ENCODE results near the gene H3-3A.

The H3-3A gene

DNA sequence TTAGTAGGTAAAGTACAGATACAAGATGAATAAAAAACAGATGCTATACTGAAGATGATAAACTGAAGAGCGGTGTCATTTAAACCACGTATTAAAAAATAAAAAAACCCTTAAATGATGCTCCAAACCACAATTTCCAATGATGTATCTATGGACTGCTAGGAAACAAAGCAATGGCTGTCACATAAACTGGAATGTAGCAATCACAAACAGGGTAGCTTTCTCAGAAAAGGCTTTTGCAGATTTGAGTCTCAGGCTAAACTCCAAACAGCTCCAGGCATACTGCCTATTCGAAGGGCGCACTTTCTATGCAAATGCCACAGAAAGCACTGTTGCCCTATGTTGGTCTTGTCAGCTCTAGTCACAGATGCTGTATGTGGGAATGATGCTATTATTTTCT lies 12.4 kb upstream of the H3-3A start:
- TF ChIP-seq EZH2phosphoT487 (IDR thresholded peaks at IDR 0.05; ENCODE audit: low read depth) = no peak
- TF ChIP-seq, protein P1, sequence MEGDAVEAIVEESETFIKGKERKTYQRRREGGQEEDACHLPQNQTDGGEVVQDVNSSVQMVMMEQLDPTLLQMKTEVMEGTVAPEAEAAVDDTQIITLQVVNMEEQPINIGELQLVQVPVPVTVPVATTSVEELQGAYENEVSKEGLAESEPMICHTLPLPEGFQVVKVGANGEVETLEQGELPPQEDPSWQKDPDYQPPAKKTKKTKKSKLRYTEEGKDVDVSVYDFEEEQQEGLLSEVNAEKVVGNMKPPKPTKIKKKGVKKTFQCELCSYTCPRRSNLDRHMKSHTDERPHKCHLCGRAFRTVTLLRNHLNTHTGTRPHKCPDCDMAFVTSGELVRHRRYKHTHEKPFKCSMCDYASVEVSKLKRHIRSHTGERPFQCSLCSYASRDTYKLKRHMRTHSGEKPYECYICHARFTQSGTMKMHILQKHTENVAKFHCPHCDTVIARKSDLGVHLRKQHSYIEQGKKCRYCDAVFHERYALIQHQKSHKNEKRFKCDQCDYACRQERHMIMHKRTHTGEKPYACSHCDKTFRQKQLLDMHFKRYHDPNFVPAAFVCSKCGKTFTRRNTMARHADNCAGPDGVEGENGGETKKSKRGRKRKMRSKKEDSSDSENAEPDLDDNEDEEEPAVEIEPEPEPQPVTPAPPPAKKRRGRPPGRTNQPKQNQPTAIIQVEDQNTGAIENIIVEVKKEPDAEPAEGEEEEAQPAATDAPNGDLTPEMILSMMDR (IDR thresholded peaks at IDR 0.05; ENCODE audit: low read depth, low read length) = no peak

DNA sequence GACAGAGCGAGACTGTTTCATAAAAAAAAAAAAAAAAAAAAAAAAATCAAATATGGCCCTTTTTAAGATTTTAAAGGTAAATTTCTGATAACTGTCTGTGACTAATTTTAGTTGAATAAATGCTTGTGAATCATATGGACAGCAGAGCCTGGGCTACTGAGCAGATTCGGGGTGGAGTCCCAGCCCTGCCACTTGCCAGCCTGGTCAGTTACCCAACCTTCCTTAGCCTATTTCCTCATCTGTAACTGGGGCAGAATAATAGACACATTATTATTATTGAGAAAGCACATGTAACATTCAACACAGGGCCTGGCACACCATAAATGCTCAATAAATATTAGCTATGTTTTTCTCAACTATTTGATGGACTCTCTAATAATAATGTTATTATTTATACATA lies 11.2 kb upstream of the H3-3A start:
- H3K27ac ChIP-seq (ENCODE audit: low read length) = no peak overlapping the region
- TF ChIP-seq, protein P1 (IDR thresholded peaks at IDR 0.05; ENCODE audit: low read depth, low read length) = no peak
- no peak for TF ChIP-seq EZH2phosphoT487 (IDR thresholded peaks at IDR 0.05; ENCODE audit: low read depth)
- no peak overlapping the region for H2AFZ ChIP-seq (ENCODE audit: low read depth, low read length)
- H3K4me3 ChIP-seq (ENCODE audit: low read length) = no peak overlapping the region
- H3K4me2 ChIP-seq (ENCODE audit: low read length) = no peak overlapping the region
- H3K9me3 ChIP-seq (ENCODE audit: insufficient read depth, low read length) = no peaks in the 10 kb centered on the region
- H3K36me3 ChIP-seq (replicated peaks; ENCODE audit: low read depth, low read length) = no peaks in the 10 kb centered on the region
- no peak overlapping the region for H3K9ac ChIP-seq (ENCODE audit: low read length)
- H3K79me2 ChIP-seq (ENCODE audit: low read length) = no peaks in the 10 kb centered on the region
- no peaks in the 10 kb centered on the region for H4K20me1 ChIP-seq (ENCODE audit: insufficient read depth, low read length)
- no peaks in the 10 kb centered on the region for H3K4me1 ChIP-seq (ENCODE audit: low read length)
- H3K27me3 ChIP-seq (ENCODE audit: low read depth, low read length) = no peaks in the 10 kb centered on the region

More for the DNA sequence above, 12.4 kb upstream of the H3-3A start:
- H3K4me3 ChIP-seq (ENCODE audit: low read length) = no peak overlapping the region
- H3K9ac ChIP-seq (ENCODE audit: low read length) = no peak overlapping the region
- H3K27ac ChIP-seq (ENCODE audit: low read length) = no peak overlapping the region
- no peaks in the 10 kb centered on the region for H3K36me3 ChIP-seq (replicated peaks; ENCODE audit: low read depth, low read length)
- H3K79me2 ChIP-seq (ENCODE audit: low read length) = no peaks in the 10 kb centered on the region
- H3K9me3 ChIP-seq (ENCODE audit: insufficient read depth, low read length) = no peaks in the 10 kb centered on the region
- no peaks in the 10 kb centered on the region for H3K4me1 ChIP-seq (ENCODE audit: low read length)
- no peak overlapping the region for H2AFZ ChIP-seq (ENCODE audit: low read depth, low read length)
- H3K4me2 ChIP-seq (ENCODE audit: low read length) = no peak overlapping the region
- H3K27me3 ChIP-seq (ENCODE audit: low read depth, low read length) = no peaks in the 10 kb centered on the region
- no peaks in the 10 kb centered on the region for H4K20me1 ChIP-seq (ENCODE audit: insufficient read depth, low read length)

DNA sequence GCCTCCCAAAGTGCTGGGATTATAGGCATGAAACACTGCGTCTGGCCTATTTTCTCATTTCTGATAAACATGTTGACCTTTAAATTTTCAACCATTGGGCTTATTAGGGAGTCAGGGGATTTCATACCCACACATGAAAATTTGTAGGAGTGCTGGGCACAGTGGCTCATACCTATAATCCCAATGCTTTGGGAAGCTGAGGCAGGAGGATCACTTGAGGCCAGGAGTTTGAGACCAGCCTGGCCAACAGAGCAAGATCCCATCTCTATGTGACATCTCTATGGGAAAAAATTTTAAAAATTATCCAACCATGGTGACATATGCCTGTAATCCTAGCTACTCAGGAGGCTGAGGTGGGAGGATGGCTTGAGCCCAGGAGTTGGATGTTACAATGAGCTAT lies 10.5 kb upstream of the H3-3A start:
- Histone ChIP-seq H3K9ac (ENCODE audit: low read length) (no peak overlapping the region), H3K4me1 (ENCODE audit: low read length) (no peaks in the 10 kb centered on the region), H3K9me3 (ENCODE audit: insufficient read depth, low read length) (no peaks in the 10 kb centered on the region), H3K79me2 (ENCODE audit: low read length) (no peaks in the 10 kb centered on the region), H3K4me2 (ENCODE audit: low read length) (no peak overlapping the region), H3K27me3 (ENCODE audit: low read depth, low read length) (no peaks in the 10 kb centered on the region), H3K4me3 (ENCODE audit: low read length) (no peak overlapping the region), H3K27ac (ENCODE audit: low read length) (no peak overlapping the region), H2AFZ (ENCODE audit: low read depth, low read length) (no peak overlapping the region), H3K36me3 (replicated peaks; ENCODE audit: low read depth, low read length) (no peaks in the 10 kb centered on the region), H4K20me1 (ENCODE audit: insufficient read depth, low read length) (no peaks in the 10 kb centered on the region)
- TF ChIP-seq, protein P1 (IDR thresholded peaks at IDR 0.05; ENCODE audit: low read depth, low read length) = no peak
- TF ChIP-seq EZH2phosphoT487 (IDR thresholded peaks at IDR 0.05; ENCODE audit: low read depth) = no peak

DNA sequence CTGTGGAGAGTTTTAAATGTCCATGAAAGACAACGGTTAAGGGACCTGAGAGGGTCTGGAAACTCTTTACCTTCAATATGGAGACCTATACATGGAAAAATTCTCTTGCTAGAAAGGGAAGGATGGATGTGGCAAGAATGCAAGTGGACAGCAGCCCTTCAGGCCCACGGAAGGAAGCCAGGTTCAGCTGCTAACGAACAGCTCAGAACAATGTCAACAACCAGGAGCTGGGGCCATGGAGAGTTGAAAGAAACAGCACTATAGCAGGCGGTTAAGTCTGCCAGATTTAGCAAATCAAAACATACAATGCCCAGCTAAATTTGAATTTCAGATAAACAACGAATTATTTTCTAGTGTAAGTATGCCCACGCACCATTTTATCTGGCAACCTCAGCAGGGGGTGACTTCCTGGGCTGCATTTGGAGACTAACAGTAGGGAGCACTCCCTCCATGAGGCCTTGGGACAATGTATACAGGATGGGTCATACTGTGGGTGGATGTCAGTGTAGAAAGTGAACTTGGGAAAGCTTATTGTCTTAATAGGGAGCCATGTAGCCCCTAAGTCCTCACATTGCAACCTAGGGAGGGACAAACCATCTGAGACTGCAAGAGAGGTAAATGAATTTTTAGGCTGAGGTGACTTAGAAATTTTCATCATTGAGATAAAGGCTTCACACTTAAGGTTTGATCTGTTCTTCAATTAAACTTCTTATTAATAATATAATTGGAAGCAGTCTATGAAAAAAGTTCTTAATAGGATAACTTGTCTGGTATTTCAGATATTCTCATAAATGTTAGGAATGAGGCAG lies 7.8 kb upstream of the H3-3A start:
- H4K20me1 ChIP-seq (ENCODE audit: insufficient read depth, low read length) = no peaks in the 10 kb centered on the region
- H3K9me3 ChIP-seq (ENCODE audit: insufficient read depth, low read length) = no peaks in the 10 kb centered on the region
- H3K79me2 ChIP-seq (ENCODE audit: low read length) = no peaks in the 10 kb centered on the region
- no peak overlapping the region for H3K9ac ChIP-seq (ENCODE audit: low read length)
- no peak overlapping the region for H3K27ac ChIP-seq (ENCODE audit: low read length)
- H3K4me1 ChIP-seq (ENCODE audit: low read length) = no peaks in the 10 kb centered on the region
- H3K36me3 ChIP-seq (replicated peaks; ENCODE audit: low read depth, low read length) = peaks cover 4% of the 10 kb centered on the region
- H3K4me2 ChIP-seq (ENCODE audit: low read length) = no peak overlapping the region
- TF ChIP-seq, protein P1 (IDR thresholded peaks at IDR 0.05; ENCODE audit: low read depth, low read length) = no peak
- no peak for TF ChIP-seq EZH2phosphoT487 (IDR thresholded peaks at IDR 0.05; ENCODE audit: low read depth)
- no peaks in the 10 kb centered on the region for H3K27me3 ChIP-seq (ENCODE audit: low read depth, low read length)
- no peak overlapping the region for H3K4me3 ChIP-seq (ENCODE audit: low read length)
- no peak overlapping the region for H2AFZ ChIP-seq (ENCODE audit: low read depth, low read length)

Data from OCI-LY3 (cell line).